NOMO-1 treated with dmso at 0.1 percent for 144 hours (cell line): ENCODE measurements around the gene MED12L.
A peak's percentile ranks its signal among the peaks of the same experiment; 100 is the strongest.
"Not testable (repeated sequence)": the region's sequence is repeated elsewhere in the genome, so short reads cannot be mapped to it uniquely, and the experiment has no call there.

ENCODE experiments used
- DNase-seq: peaks from one replicate; lab custom pipeline; 2025; ENCODE audit not compliant: unreplicated experiment; lab: John Stamatoyannopoulos, UW

The MED12L gene

GRCh38 chr3:151236316-151236715, 150.9 kb downstream of the MED12L start:
- DNase-seq: no peak

- DNase-seq: no peak
These were observed 151.3 kb downstream of the MED12L start for GRCh38 chr3:151236736-151237135.

- DNase-seq: not testable (repeated sequence)
These were observed 156.5 kb downstream of the MED12L start for GRCh38 chr3:151242006-151242405.

- no peak for DNase-seq
These were observed 163.4 kb downstream of the MED12L start for GRCh38 chr3:151248772-151249337.

- no peak for DNase-seq
These were observed 171.3 kb downstream of the MED12L start for GRCh38 chr3:151256749-151257148.

- DNase-seq: no peak
These were observed 174.2 kb downstream of the MED12L start for GRCh38 chr3:151259664-151260063.

- no peak for DNase-seq
These were observed 177.5 kb downstream of the MED12L start for GRCh38 chr3:151262871-151263525.

GRCh38 chr3:151264605-151265004, 179.1 kb downstream of the MED12L start:
- DNase-seq: no peak

- no peak for DNase-seq
These were observed 179.7 kb downstream of the MED12L start for GRCh38 chr3:151265166-151265565.

- DNase-seq: peak; percentile 93
These were observed 180.4 kb downstream of the MED12L start for GRCh38 chr3:151265866-151266265.

- no peak for DNase-seq
These were observed 181.6 kb downstream of the MED12L start for GRCh38 chr3:151267066-151267465.

- DNase-seq: no peak
These were observed 183.1 kb downstream of the MED12L start for GRCh38 chr3:151268267-151269235.

GRCh38 chr3:151269631-151270030, 184.2 kb downstream of the MED12L start:
- DNase-seq: no peak

GRCh38 chr3:151275091-151275490, 189.6 kb downstream of the MED12L start:
- no peak for DNase-seq

GRCh38 chr3:151276038-151276686, 190.7 kb downstream of the MED12L start:
- DNase-seq: no peak

- no peak for DNase-seq
These were observed 191.2 kb downstream of the MED12L start for GRCh38 chr3:151276687-151277042.

- peak; percentile 99 for DNase-seq
These were observed 192.8 kb downstream of the MED12L start, which contains the start of gene P2RY14 for GRCh38 chr3:151278230-151278629. TSS of gene P2RY14 (minus strand) at chr3:151278542. CDS start at chr3:151214316, 64,226 bp downstream.

- no peak for DNase-seq
These were observed 196.3 kb downstream of the MED12L start for GRCh38 chr3:151281671-151282324.

- DNase-seq: peak; percentile 16
These were observed 197.5 kb downstream of the MED12L start for GRCh38 chr3:151282921-151283320.

- DNase-seq: no peak
These were observed 197.9 kb downstream of the MED12L start for GRCh38 chr3:151283387-151283786.
